H9 (cell line): Measurements from ENCODE around the gene KRTAP12-4. TPM values are rescaled to one million over a fixed set of nuclear protein-coding genes. Genes with fewer than 3 reads are reported as not detected.

Experiments
- DNase-seq: peaks from one replicate; pipeline ENCODE4 v3.0.0-alpha.2; 2017
- H2AFZ ChIP-seq: one replicate; pipeline ENCODE4 v1.6.1; 2013; ENCODE audit warnings: mild to moderate bottlenecking, low read length, control low read depth, moderate library complexity
- H2AK5ac ChIP-seq: 2 replicates; pipeline ENCODE4 v1.6.1; 2013; ENCODE audit warnings: low read length, control low read depth, mixed read lengths; ENCODE audit not compliant: insufficient read length
- H2BK120ac ChIP-seq: one replicate; pipeline ENCODE4 v1.6.1; 2013; ENCODE audit warnings: low read depth, mild to moderate bottlenecking, low read length, control low read depth, inconsistent platforms; ENCODE audit not compliant: poor library complexity, severe bottlenecking
- H2BK12ac ChIP-seq: 2 replicates; pipeline ENCODE4 v1.6.1; 2013; ENCODE audit warnings: low read length, control low read depth, mixed read lengths, low read depth; ENCODE audit not compliant: insufficient read length
- H2BK15ac ChIP-seq: 2 replicates; pipeline ENCODE4 v1.6.1; 2013; ENCODE audit warnings: low read depth, low read length, control low read depth
- H2BK20ac ChIP-seq: one replicate; pipeline ENCODE4 v1.6.1; 2013; ENCODE audit warnings: low read depth, mild to moderate bottlenecking, low read length, control low read depth, inconsistent platforms; ENCODE audit not compliant: poor library complexity, severe bottlenecking
- H2BK5ac ChIP-seq: 2 replicates; pipeline ENCODE4 v1.6.1; 2013; ENCODE audit warnings: low read length, control low read depth, mixed read lengths; ENCODE audit not compliant: insufficient read length
- H3K14ac ChIP-seq: 2 replicates; pipeline ENCODE4 v1.6.1; 2013; ENCODE audit warnings: low read length, control low read depth; ENCODE audit not compliant: insufficient read depth
- H3K18ac ChIP-seq: 2 replicates; pipeline ENCODE4 v1.6.1; 2013; ENCODE audit warnings: low read depth, mild to moderate bottlenecking, mixed read lengths, low read length, control low read depth; ENCODE audit not compliant: insufficient read length
- H3K23ac ChIP-seq: 2 replicates; pipeline ENCODE4 v1.6.1; 2013; ENCODE audit warnings: low read length, control low read depth, mixed read lengths, low read depth; ENCODE audit not compliant: insufficient read length
- H3K23me2 ChIP-seq: 2 replicates; pipeline ENCODE4 v1.6.1; 2013; ENCODE audit warnings: low read depth, mild to moderate bottlenecking, mixed read lengths, low read length, control low read depth; ENCODE audit not compliant: insufficient read length, poor library complexity, severe bottlenecking
- H3K27ac ChIP-seq: 2 replicates; pipeline ENCODE4 v1.5.1; 2013; ENCODE audit warnings: low read length, control low read depth, mixed read lengths, low read depth; ENCODE audit not compliant: insufficient read length
- H3K27me3 ChIP-seq: 2 replicates; pipeline ENCODE4 v1.6.1; 2013; ENCODE audit warnings: low read length, control low read depth, inconsistent platforms; ENCODE audit not compliant: insufficient read depth
- H3K4ac ChIP-seq: 2 replicates; pipeline ENCODE4 v1.6.1; 2013; ENCODE audit warnings: low read depth, mild to moderate bottlenecking, control low read depth, inconsistent platforms, low read length, moderate library complexity
- H3K4me1 ChIP-seq: 2 replicates; pipeline ENCODE4 v1.6.1; 2013; ENCODE audit warnings: low read length, control low read depth, inconsistent platforms; ENCODE audit not compliant: insufficient read depth
- H3K4me2 ChIP-seq: 2 replicates; pipeline ENCODE4 v1.6.1; 2013; ENCODE audit warnings: low read length, control low read depth, mixed read lengths; ENCODE audit not compliant: insufficient read length, insufficient read depth
- H3K56ac ChIP-seq: 2 replicates; pipeline ENCODE4 v1.6.1; 2013; ENCODE audit warnings: low read depth, mild to moderate bottlenecking, mixed read lengths, low read length, control low read depth; ENCODE audit not compliant: insufficient read length
- H3K79me1 ChIP-seq: 2 replicates; pipeline ENCODE4 v1.6.1; 2013; ENCODE audit warnings: low read depth, mild to moderate bottlenecking, moderate library complexity, low read length, control low read depth, inconsistent platforms; ENCODE audit not compliant: insufficient read depth, poor library complexity, severe bottlenecking
- H3K79me2 ChIP-seq: 2 replicates; pipeline ENCODE4 v1.6.1; 2013; ENCODE audit warnings: low read length, control low read depth, inconsistent platforms; ENCODE audit not compliant: insufficient read depth
- H3K9ac ChIP-seq: 2 replicates; pipeline ENCODE4 v1.6.1; 2013; ENCODE audit warnings: low read length, control low read depth, mixed read lengths; ENCODE audit not compliant: insufficient read length; ENCODE audit errors: extremely low read depth
- H3K9me3 ChIP-seq: one replicate; pipeline ENCODE4 v1.6.1; 2013; ENCODE audit warnings: low read depth, low read length, inconsistent platforms; ENCODE audit not compliant: control insufficient read depth
- H3T11ph ChIP-seq: one replicate; pipeline ENCODE4 v1.6.1; 2013; ENCODE audit warnings: mild to moderate bottlenecking, low read length, control low read depth, inconsistent platforms
- H4K20me1 ChIP-seq: one replicate; pipeline ENCODE4 v1.6.1; 2013; ENCODE audit not compliant: control insufficient read depth, insufficient read length, insufficient read depth
- H4K5ac ChIP-seq: 2 replicates; pipeline ENCODE4 v1.6.1; 2013; ENCODE audit warnings: low read depth, mild to moderate bottlenecking, mixed read lengths, low read length, control low read depth; ENCODE audit not compliant: insufficient read length
- H4K8ac ChIP-seq: replicated peaks from 2 replicates; pipeline ENCODE4 v1.6.1; 2013; ENCODE audit warnings: low read length, control low read depth, mixed read lengths, low read depth; ENCODE audit not compliant: insufficient read length
- H4K91ac ChIP-seq: 2 replicates; pipeline ENCODE4 v1.6.1; 2013; ENCODE audit warnings: low read depth, mild to moderate bottlenecking, moderate library complexity, mixed read lengths, low read length, control low read depth; ENCODE audit not compliant: insufficient read length
- H3K27ac Mint-ChIP-seq, 3 experiments: 2 replicates in 2 of 3; 3 replicates in 1 of 3; pipeline ENCODE4 v1.8.0; 2020 to 2021; ENCODE audit warnings: mixed read lengths in 3 of 3, mild to moderate bottlenecking in 1 of 3, moderate library complexity in 1 of 3
- H3K27me3 Mint-ChIP-seq: 2 replicates; pipeline ENCODE4 v1.8.0; 2021; ENCODE audit warnings: low read depth, mild to moderate bottlenecking, moderate library complexity, mixed read lengths
- H3K36me3 Mint-ChIP-seq, 3 experiments: 2 replicates in 2 of 3; 3 replicates in 1 of 3; pipeline ENCODE4 v1.8.0; 2020 to 2021; ENCODE audit warnings: low read depth in 3 of 3, mixed read lengths in 3 of 3; ENCODE audit not compliant: insufficient read depth in 1 of 3
- H3K4me1 Mint-ChIP-seq, 2 experiments: 2 replicates each; pipeline ENCODE4 v1.8.0; 2020; ENCODE audit warnings: mixed read lengths in 2 of 2
- H3K4me3 Mint-ChIP-seq, 2 experiments: 2 replicates in 1 of 2; 3 replicates in 1 of 2; pipeline ENCODE4 v1.8.0; 2020 to 2021; ENCODE audit warnings: mild to moderate bottlenecking in 2 of 2, mixed read lengths in 2 of 2, moderate library complexity in 1 of 2
- H3K9me3 Mint-ChIP-seq, 2 experiments: 2 replicates in 1 of 2; 3 replicates in 1 of 2; pipeline ENCODE4 v1.8.0; 2020; ENCODE audit warnings: mild to moderate bottlenecking in 2 of 2, mixed read lengths in 2 of 2, moderate library complexity in 1 of 2
- WGBS: extraction: QIAGEN DNeasy Blood & Tissue Kit; methylation state at CpG from one replicate; pipeline ENCODE4 v1.1.7; 2013; ENCODE audit warnings: missing lambda C conversion rate, low lambda C conversion rate, mixed read lengths; ENCODE audit not compliant: insufficient read length; ENCODE audit errors: extremely low coverage; 5-methylcytosine and 5-hydroxymethylcytosine counted together
- total RNA-seq: library from RNA; stranded (reverse); gene quantifications from 2 replicates; pipeline ENCODE4 v1.2.1, GENCODE V29; 2021
- TF ChIP-seq, protein P1 (sequence below): fragments of 200-600 bp; sonication (generic); conservative IDR thresholded peaks from 3 replicates; pipeline ENCODE4 v1.8.0; 2021; ENCODE audit warnings: antibody characterized with exemption, mild to moderate bottlenecking

The KRTAP12-4 gene
- total RNA-seq, 1 experiment from 2014 or later, result not detected

DNA sequence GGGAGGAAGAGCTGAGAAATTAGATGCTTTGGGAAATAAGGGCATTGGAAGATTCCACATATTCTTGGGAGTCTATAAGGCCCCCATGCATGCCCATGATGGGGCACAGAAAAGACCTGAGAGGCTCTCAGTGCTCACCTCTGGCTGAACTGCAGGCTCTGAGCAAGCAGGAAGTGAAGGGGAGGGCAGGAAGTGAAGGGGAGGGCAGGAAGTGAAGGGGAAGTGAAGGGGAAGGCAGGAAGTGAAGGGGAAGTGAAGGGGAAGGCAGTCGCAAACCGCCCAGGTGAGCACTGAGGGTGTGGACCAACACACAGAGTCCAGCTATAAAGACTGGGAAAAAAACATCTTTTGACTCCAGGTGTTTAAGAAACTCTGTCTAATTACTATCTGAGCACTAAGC, 24.0 kb downstream of the KRTAP12-4 start:
- DNase-seq, result no peak
- H2BK20ac ChIP-seq, result no peak overlapping the region
- H4K91ac ChIP-seq, result no peak overlapping the region
- H3K14ac ChIP-seq, result no peak overlapping the region
- Mint-ChIP-seq H3K27ac (no peak overlapping the region), H3K4me1 (peaks cover 3 to 7% of the 10 kb centered on the region in 2 experiments; a peak in 2 of 4 replicates), H3K27me3 (peaks cover 14% of the 10 kb centered on the region), H3K36me3 (peaks cover 7 to 16% (median 11%) of the 10 kb centered on the region in 3 experiments; a peak in 6 of 7 replicates), H3K9me3 (peaks cover 20 to 26% of the 10 kb centered on the region in 2 experiments), H3K4me3 (no peak overlapping the region)
- no peak overlapping the region for H3K9ac ChIP-seq
- H3K4me1 ChIP-seq, result no peaks in the 10 kb centered on the region
- no peaks in the 10 kb centered on the region for H3K27me3 ChIP-seq
- H2BK120ac ChIP-seq, result no peak overlapping the region
- H3K18ac ChIP-seq, result no peak overlapping the region
- H3K56ac ChIP-seq, result no peak overlapping the region
- no CpG with 5 or more reads among the region's 2 CpGs for WGBS
- H2BK12ac ChIP-seq, result no peak overlapping the region
- H2BK5ac ChIP-seq, result no peak overlapping the region
- no peak overlapping the region for H4K8ac ChIP-seq
- H3K79me2 ChIP-seq, result no peaks in the 10 kb centered on the region
- no peak overlapping the region for H2BK15ac ChIP-seq
- no peak overlapping the region for H4K5ac ChIP-seq
- TF ChIP-seq, protein P1, sequence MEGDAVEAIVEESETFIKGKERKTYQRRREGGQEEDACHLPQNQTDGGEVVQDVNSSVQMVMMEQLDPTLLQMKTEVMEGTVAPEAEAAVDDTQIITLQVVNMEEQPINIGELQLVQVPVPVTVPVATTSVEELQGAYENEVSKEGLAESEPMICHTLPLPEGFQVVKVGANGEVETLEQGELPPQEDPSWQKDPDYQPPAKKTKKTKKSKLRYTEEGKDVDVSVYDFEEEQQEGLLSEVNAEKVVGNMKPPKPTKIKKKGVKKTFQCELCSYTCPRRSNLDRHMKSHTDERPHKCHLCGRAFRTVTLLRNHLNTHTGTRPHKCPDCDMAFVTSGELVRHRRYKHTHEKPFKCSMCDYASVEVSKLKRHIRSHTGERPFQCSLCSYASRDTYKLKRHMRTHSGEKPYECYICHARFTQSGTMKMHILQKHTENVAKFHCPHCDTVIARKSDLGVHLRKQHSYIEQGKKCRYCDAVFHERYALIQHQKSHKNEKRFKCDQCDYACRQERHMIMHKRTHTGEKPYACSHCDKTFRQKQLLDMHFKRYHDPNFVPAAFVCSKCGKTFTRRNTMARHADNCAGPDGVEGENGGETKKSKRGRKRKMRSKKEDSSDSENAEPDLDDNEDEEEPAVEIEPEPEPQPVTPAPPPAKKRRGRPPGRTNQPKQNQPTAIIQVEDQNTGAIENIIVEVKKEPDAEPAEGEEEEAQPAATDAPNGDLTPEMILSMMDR, result no peak
- H2AFZ ChIP-seq, result no peak overlapping the region
- no peak overlapping the region for H3K4me2 ChIP-seq
- no peak overlapping the region for H3K23ac ChIP-seq
- H3K9me3 ChIP-seq, result no peaks in the 10 kb centered on the region
- H3K27ac ChIP-seq, result no peak overlapping the region
- no peak overlapping the region for H3T11ph ChIP-seq
- H3K4ac ChIP-seq, result no peak overlapping the region
- H4K20me1 ChIP-seq, result no peaks in the 10 kb centered on the region
- H3K23me2 ChIP-seq, result no peaks in the 10 kb centered on the region
- H2AK5ac ChIP-seq, result no peak overlapping the region
- H3K79me1 ChIP-seq, result no peaks in the 10 kb centered on the region
